Activated CD4-positive, CD25-positive, alpha-beta regulatory T cell treated with anti-CD3 and anti-CD28 coated beads, Interleukin-2, amount 50 U/mL, for 72 hours (primary cell): ENCODE data around the gene MARK3.
A peak's percentile ranks its signal among the peaks of the same experiment; 100 is the strongest.
"Not testable (repeated sequence)": the region's sequence is repeated elsewhere in the genome, so short reads cannot be mapped to it uniquely, and the experiment has no call there.

Experiments used
- DNase-seq: peaks from one replicate; pipeline ENCODE4 v3.0.0; 2021

MARK3 gene

GRCh38 chr14:103492156-103492925, 107.1 kb downstream of the MARK3 start:
- no peak for DNase-seq

GRCh38 chr14:103495854-103496253, 110.6 kb downstream of the MARK3 start:
- DNase-seq: no peak

- no peak for DNase-seq
Observed at GRCh38 chr14:103496776-103497175, 111.6 kb downstream of the MARK3 start.

GRCh38 chr14:103499709-103500108, 114.5 kb downstream of the MARK3 start:
- DNase-seq: no peak

GRCh38 chr14:103500148-103500990, 115.2 kb downstream of the MARK3 start:
- peak; percentile 78 for DNase-seq

GRCh38 chr14:103501041-103501870, 116.0 kb downstream of the MARK3 start:
- DNase-seq: no peak

- DNase-seq: no peak
Observed at GRCh38 chr14:103501921-103502669, 116.9 kb downstream of the MARK3 start.

GRCh38 chr14:103502877-103503276, 117.7 kb downstream of the MARK3 start:
- no peak for DNase-seq

- DNase-seq: no peak
Observed at GRCh38 chr14:103503296-103503695, 118.1 kb downstream of the MARK3 start.

GRCh38 chr14:103504991-103505565, 119.9 kb downstream of the MARK3 start:
- DNase-seq: no peak

GRCh38 chr14:103507751-103508150, 122.5 kb downstream of the MARK3 start:
- DNase-seq: no peak

GRCh38 chr14:103508521-103509329, 123.5 kb downstream of the MARK3 start:
- DNase-seq: no peak

- no peak for DNase-seq
Observed at GRCh38 chr14:103509864-103510723, 124.9 kb downstream of the MARK3 start.

GRCh38 chr14:103510724-103511693, 125.8 kb downstream of the MARK3 start:
- DNase-seq: no peak

- not testable (repeated sequence) for DNase-seq
Observed at GRCh38 chr14:103512180-103512579, 127.0 kb downstream of the MARK3 start.

GRCh38 chr14:103512701-103513611, 127.7 kb downstream of the MARK3 start:
- no peak for DNase-seq

GRCh38 chr14:103514596-103515421, 129.6 kb downstream of the MARK3 start:
- peak; percentile 27 for DNase-seq
